ENCODE data around the gene MICU2.

Gene MICU2

DNA sequence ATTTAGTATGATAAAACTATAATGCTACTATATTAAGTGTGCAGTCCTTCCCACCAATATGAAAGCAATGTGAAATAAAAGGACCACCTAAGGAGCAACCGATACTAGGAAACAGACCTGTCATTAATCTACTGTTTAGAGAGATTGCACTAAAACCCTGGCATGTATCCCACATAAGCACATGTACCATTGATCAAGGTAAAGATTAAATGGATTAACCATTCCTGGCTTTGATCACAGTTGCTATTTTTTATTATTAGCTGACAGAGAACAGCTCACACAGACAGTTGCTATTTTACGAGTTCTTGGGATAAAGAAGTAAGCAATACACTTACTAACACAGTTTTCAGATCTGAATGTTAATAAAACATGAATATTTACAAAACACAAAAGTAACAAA lies 87.2 kb downstream of the MICU2 start:
- DNase-seq (ENCODE audit: low read depth) = no peak
- H3K4me3 ChIP-seq (ENCODE audit: low read depth, low read length) = no peak overlapping the region
- TF ChIP-seq, protein P1, sequence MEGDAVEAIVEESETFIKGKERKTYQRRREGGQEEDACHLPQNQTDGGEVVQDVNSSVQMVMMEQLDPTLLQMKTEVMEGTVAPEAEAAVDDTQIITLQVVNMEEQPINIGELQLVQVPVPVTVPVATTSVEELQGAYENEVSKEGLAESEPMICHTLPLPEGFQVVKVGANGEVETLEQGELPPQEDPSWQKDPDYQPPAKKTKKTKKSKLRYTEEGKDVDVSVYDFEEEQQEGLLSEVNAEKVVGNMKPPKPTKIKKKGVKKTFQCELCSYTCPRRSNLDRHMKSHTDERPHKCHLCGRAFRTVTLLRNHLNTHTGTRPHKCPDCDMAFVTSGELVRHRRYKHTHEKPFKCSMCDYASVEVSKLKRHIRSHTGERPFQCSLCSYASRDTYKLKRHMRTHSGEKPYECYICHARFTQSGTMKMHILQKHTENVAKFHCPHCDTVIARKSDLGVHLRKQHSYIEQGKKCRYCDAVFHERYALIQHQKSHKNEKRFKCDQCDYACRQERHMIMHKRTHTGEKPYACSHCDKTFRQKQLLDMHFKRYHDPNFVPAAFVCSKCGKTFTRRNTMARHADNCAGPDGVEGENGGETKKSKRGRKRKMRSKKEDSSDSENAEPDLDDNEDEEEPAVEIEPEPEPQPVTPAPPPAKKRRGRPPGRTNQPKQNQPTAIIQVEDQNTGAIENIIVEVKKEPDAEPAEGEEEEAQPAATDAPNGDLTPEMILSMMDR (IDR thresholded peaks at IDR 0.05; ENCODE audit: control insufficient read depth, extremely low read depth, insufficient read depth) = no peak

DNA sequence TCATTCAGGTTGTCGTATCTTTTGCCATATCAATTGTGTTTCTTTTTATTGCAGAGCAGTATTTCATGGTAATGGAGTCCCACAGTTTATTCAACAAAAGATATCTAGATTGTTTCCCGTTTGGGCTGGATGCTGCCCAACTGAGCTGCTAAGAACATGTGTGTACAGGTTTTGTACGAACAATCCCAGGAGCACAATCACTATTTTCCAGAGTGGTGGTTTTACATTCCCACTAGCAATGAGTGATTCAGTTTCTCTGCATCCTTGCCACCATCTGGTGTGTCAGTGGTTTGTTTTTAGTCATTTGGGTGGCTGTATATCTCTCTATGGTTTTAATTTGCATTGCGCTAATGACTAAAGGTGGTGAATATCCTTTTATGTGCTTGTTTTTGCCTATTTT lies 92.1 kb downstream of the MICU2 start:
- no peak for DNase-seq (ENCODE audit: low read depth)
- H3K4me3 ChIP-seq (ENCODE audit: low read depth, low read length) = no peak overlapping the region

GRCh38 chr13:21504379-21504778 lies 99.6 kb downstream of the MICU2 start:
- no peak overlapping the region for H3K4me3 ChIP-seq (ENCODE audit: low read depth, low read length)

More for the DNA sequence above, 92.1 kb downstream of the MICU2 start:
- TF ChIP-seq, protein P1 (IDR thresholded peaks at IDR 0.05; ENCODE audit: control insufficient read depth, extremely low read depth, insufficient read depth) = no peak

GRCh38 chr13:21501686-21502085 lies 102.3 kb downstream of the MICU2 start:
- TF ChIP-seq, protein P1 (IDR thresholded peaks at IDR 0.05; ENCODE audit: control insufficient read depth, extremely low read depth, insufficient read depth) = no peak
- DNase-seq (ENCODE audit: low read depth) = no peak

More at GRCh38 chr13:21504379-21504778, 99.6 kb downstream of the MICU2 start:
- no peak for DNase-seq (ENCODE audit: low read depth)
- TF ChIP-seq, protein P1 (IDR thresholded peaks at IDR 0.05; ENCODE audit: control insufficient read depth, extremely low read depth, insufficient read depth) = no peak

GRCh38 chr13:21486322-21486721 lies 117.6 kb downstream of the MICU2 start:
- no peak for DNase-seq (ENCODE audit: low read depth)
- TF ChIP-seq, protein P1 (IDR thresholded peaks at IDR 0.05; ENCODE audit: control insufficient read depth, extremely low read depth, insufficient read depth) = no peak
- no peak overlapping the region for H3K4me3 ChIP-seq (ENCODE audit: low read depth, low read length)

More at GRCh38 chr13:21501686-21502085, 102.3 kb downstream of the MICU2 start:
- no peak overlapping the region for H3K4me3 ChIP-seq (ENCODE audit: low read depth, low read length)

DNA sequence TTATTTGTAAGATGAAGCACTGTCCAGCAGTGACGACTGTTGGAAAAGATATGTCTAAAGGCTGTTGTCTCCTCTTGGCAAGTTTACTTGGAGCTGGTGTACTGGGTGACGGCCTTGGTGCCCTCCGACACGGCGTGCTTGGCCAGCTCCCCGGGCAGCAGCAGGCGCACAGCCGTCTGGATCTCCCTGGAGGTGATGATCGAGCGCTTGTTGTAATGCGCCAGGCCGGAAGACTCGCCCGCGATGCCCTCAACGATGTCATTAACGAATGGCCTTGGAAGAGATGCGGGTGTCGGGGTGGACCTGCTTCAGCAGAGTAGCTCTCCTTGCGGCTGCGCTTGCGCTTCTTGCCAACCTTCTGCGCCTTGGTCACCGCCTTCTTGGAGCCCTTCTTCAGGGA lies 120.2 kb downstream of the MICU2 start:
- H3K4me3 ChIP-seq (ENCODE audit: low read depth, low read length) = no peak overlapping the region
- DNase-seq (ENCODE audit: low read depth) = no peak
- TF ChIP-seq, protein P1 (IDR thresholded peaks at IDR 0.05; ENCODE audit: control insufficient read depth, extremely low read depth, insufficient read depth) = no peak

DNA sequence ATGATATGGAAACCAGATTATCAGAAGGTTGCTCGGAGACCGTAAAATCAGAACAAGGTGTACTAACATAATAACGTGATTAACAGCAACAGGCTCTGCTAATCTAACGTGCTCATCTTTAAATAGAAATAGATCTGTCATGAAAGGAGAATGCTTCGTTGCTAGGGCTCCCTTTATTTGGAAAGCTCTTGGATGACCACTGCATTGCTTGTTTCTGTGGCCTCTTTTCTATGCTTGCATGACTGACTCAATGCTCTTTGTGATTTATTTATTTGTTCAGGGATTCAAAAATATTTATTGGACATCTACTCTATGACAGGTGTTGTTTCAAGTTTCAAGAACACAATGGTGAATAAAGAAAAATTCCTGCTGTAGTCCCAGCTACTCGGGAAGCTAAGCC lies 122.6 kb downstream of the MICU2 start:
- TF ChIP-seq, protein P1 (IDR thresholded peaks at IDR 0.05; ENCODE audit: control insufficient read depth, extremely low read depth, insufficient read depth) = no peak
- no peak overlapping the region for H3K4me3 ChIP-seq (ENCODE audit: low read depth, low read length)
- DNase-seq (ENCODE audit: low read depth) = no peak
